HG03521 (cell line): Measurements from ENCODE around the gene UQCRH.
"Not testable (repeated sequence)": the region's sequence is repeated elsewhere in the genome, so short reads cannot be mapped to it uniquely, and the experiment has no call there.

Experiments
- ATAC-seq: cut with Tn5 transposase; IDR thresholded peaks from one replicate; pipeline ENCODE4 v1.9.1; 2021; ENCODE audit warnings: mild to moderate bottlenecking, moderate library complexity; ENCODE audit not compliant: unreplicated experiment

The UQCRH gene

GRCh38 chr1:46331786-46332540 is 28.5 kb downstream of the UQCRH start:
- ATAC-seq: not testable (repeated sequence)

GRCh38 chr1:46333300-46334029 is 30.0 kb downstream of the UQCRH start:
- peak; percentile 67 for ATAC-seq

GRCh38 chr1:46334030-46334384 is 30.5 kb downstream of the UQCRH start:
- ATAC-seq: no peak

- ATAC-seq: no peak
Measured at GRCh38 chr1:46335081-46335480, 31.6 kb downstream of the UQCRH start.

- ATAC-seq: not testable (repeated sequence)
Measured at GRCh38 chr1:46337409-46337808, 33.9 kb downstream of the UQCRH start.

GRCh38 chr1:46340404-46341221 is 37.1 kb downstream of the UQCRH start, which contains the start of gene NSUN4:
NSUN4 (plus strand) TSS chr1:46340807; CDS start chr1:46340827, 20 bp downstream.
- ATAC-seq: peak; percentile 58

GRCh38 chr1:46341222-46342083 is 38.0 kb downstream of the UQCRH start:
- ATAC-seq: no peak

- no peak for ATAC-seq
Measured at GRCh38 chr1:46342084-46342656, 38.7 kb downstream of the UQCRH start.

- no peak for ATAC-seq
Measured at GRCh38 chr1:46342677-46343350, 39.3 kb downstream of the UQCRH start.

- no peak for ATAC-seq
Measured at GRCh38 chr1:46343351-46343695, 39.8 kb downstream of the UQCRH start.

- no peak for ATAC-seq
Measured at GRCh38 chr1:46343705-46344104, 40.2 kb downstream of the UQCRH start.

- no peak for ATAC-seq
Measured at GRCh38 chr1:46344481-46344880, 41.0 kb downstream of the UQCRH start.

GRCh38 chr1:46345281-46345680 is 41.8 kb downstream of the UQCRH start:
- ATAC-seq: no peak

GRCh38 chr1:46352363-46352762 is 48.9 kb downstream of the UQCRH start:
- ATAC-seq: no peak

GRCh38 chr1:46355920-46356319 is 52.4 kb downstream of the UQCRH start:
- ATAC-seq: not testable (repeated sequence)

GRCh38 chr1:46362158-46362557 is 58.7 kb downstream of the UQCRH start:
- ATAC-seq: no peak

- no peak for ATAC-seq
Measured at GRCh38 chr1:46363121-46363520, 59.6 kb downstream of the UQCRH start.

GRCh38 chr1:46364612-46365011 is 61.1 kb downstream of the UQCRH start:
- ATAC-seq: no peak

- not testable (repeated sequence) for ATAC-seq
Measured at GRCh38 chr1:46365796-46366195, 62.3 kb downstream of the UQCRH start.
